Measurements from ENCODE around the gene APOL2.
"Not testable (repeated sequence)": the region's sequence is repeated elsewhere in the genome, so short reads cannot be mapped to it uniquely, and the experiment has no call there.

DNA sequence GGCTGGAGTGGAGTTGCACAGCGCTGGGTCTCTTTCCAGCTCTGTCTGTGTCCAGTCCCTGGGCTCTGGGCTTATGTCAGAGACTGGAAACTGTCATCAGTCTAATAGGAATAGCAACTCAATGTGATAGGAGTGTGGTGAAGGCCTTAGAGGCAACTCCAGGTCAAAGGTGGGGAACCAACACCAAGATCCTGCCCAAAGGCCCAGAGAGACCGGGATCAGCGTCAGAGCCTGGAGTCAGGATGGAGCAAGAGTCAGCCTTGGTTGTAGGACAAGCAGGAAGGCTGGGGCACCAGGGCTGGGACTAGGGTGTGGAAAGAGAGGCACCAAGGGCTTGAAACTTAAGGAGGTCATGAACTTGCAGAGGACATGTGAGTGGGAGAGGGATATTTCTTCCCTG, 23.0 kb upstream of the APOL2 start:
- TF ChIP-seq, protein P1, sequence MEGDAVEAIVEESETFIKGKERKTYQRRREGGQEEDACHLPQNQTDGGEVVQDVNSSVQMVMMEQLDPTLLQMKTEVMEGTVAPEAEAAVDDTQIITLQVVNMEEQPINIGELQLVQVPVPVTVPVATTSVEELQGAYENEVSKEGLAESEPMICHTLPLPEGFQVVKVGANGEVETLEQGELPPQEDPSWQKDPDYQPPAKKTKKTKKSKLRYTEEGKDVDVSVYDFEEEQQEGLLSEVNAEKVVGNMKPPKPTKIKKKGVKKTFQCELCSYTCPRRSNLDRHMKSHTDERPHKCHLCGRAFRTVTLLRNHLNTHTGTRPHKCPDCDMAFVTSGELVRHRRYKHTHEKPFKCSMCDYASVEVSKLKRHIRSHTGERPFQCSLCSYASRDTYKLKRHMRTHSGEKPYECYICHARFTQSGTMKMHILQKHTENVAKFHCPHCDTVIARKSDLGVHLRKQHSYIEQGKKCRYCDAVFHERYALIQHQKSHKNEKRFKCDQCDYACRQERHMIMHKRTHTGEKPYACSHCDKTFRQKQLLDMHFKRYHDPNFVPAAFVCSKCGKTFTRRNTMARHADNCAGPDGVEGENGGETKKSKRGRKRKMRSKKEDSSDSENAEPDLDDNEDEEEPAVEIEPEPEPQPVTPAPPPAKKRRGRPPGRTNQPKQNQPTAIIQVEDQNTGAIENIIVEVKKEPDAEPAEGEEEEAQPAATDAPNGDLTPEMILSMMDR (IDR thresholded peaks at IDR 0.05; ENCODE audit: low read length), result not testable (repeated sequence)
- not testable (repeated sequence) for TF ChIP-seq EZH2 (IDR thresholded peaks at IDR 0.05; ENCODE audit: borderline replicate concordance, low read length)
